GM21786 (cell line): ENCODE measurements around the gene MREG.

Experiments
- ATAC-seq: cut with Tn5 transposase; IDR thresholded peaks from one replicate; pipeline ENCODE4 v1.9.1; 2021; ENCODE audit not compliant: unreplicated experiment

The MREG gene

DNA sequence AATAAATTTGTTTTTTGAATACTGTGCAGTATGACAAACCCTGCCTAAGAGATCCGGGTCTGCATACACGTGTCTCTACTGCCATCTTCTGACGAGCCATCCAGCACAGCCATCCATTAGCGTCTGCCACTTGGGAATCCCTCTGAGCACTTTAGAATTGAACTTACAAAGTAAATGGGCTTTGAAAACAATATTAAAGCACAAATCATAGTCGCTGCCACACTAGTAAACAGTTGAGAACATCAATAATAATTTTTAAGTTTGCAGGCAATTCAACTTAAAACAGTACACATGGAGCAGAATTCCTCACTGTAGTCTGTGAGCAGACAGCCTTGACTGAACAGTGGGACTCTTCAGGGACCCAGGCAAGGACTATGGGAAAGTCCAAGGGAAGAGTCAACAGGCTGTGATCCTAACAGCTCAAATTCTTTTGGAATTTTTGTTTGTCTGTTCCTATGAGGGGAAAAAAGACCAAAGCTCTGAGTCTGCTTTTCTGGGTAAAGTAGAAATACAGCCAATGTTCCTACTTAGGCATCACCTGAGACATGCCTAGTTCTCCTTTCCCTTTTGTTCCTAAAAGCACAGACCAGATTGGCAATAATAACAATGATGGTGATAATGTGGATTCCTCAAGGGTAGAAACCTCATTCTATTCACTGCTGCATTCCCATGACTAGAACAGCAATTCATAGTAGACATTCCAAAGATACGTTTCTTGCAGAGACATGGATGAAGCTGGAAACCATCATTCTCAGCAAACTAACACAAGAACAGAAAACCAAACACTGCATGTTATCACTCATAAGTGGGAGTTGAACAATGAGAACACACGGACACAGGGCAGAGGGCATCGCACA is 92.9 kb downstream of the MREG start:
- peak; percentile 40 for ATAC-seq

DNA sequence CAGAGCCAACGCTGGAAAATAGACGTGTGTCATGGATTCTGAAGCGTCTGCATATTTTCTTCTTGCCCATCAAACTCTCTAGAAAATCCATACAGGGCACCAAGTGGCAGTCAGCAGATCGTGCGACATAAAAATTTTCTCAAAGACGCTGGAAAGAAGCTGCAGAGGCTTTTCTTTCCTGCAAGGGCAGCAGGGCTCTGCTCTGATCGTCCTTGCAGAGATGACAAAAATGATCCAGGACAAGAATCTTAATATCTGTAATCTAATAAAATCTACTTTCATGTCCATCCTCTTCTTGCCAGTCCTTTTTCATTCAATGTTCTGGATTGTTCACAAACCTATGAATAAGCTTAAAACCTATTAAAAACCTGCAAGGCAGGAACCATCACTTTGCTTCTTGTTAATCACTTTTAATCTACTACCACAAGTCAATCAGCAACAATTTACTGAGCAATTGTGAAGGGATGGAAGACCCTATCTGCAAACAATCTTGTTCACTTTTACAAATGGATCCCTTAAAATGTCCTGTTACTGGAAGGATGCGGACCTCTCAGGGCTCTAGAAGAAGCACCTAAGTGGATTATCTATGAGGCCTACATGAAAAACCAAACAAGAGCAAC is 93.6 kb downstream of the MREG start:
- no peak for ATAC-seq

DNA sequence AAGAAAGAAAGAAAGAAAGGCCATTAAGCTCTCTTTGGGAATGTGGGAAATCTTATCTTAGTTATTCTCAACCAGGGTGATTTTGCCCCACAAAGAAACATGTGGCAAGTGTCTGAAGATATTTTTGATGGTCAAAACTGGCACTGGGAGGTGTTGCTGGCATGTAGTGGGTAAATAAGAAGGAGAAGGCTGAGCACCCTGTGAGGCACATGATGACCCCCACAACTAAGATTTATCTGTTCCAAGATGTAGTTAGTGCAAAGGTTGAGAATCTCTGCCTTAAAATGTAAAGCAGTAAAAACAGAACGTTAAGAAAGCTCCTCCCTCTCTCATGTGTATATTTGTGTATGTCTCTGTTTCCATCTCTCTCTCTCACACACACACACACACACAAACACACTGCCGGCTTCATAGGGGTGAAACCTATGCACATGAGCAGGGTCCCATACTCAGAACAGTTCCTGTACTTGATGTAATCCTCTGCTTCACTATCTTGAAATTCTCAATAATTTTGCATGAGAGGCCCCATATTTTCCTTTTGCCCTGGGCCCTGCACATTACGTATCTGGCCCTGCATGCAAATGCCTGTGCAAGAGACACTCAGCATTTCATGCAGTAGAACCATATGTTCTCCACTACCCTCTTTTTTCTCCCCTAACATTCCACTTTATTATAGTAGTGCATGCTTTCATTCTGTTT is 94.3 kb downstream of the MREG start:
- no peak for ATAC-seq

DNA sequence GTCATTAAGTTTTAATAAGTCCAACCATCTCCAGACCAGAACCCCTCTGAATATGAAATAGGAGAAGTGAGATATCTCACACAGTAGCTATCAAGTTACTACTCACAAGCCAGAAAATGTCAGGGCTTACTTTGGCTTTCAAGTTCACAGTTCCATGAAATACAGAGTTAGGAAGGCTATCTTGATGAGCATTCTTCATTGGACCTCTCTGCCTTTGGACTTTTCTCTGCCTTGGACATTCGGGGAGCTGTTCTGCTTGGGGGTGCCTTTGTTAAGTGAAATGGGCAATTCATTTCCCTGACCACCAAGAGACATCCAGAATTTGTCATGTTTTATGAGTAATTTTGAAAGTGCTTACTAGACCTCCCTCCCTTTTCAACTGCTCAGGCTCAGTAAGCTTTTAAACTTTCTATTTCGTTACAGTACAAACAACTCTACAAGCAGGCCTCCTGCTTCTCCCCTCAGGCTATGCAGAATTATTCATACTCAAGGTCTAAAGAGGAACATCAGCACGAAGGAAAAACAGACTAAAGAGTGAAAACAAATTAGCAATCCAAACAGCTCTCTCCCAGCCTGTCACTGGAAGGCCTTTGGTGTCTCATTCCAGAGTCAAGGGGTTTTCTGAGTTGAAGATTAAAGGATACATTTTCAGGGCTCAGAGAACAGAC is 95.3 kb downstream of the MREG start:
- ATAC-seq = peak; percentile 82

DNA sequence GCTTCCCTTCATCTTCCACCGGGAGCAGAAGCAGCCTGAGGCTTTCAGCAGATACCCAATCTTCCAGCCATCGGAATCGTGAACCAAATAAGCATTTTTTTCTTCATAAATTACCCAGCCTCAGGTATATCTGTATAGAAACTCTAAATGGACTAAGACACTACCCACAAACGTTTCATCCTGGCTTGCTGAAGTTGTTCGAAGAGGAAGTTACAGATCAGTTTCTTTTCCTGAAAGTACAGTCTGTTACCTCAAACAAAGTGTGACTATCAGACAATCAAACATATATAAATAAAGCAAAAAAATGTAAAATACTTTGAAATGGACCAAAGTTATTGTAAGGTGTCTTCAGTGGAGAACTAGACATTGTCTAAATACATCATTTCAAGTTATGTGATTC is 97.9 kb downstream of the MREG start:
- ATAC-seq = no peak

DNA sequence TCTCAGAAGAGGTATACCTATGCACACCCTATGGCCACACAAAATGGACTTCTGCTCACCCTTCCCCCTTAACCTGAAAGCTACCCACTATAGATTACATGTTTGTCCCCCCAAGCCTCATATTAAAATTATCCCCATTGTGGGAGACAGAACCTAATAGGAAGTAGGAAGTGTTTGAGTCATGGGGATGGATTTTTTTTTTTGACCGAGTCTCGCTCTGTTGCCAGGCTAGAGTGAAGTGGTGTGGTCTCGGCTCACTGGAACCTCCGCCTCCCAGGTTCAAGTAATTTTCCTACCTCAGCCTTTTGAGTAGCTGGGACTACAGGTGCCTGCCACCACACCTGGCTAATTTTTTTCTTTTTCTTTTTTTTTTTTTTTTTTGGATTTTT is 98.6 kb downstream of the MREG start:
- no peak for ATAC-seq

DNA sequence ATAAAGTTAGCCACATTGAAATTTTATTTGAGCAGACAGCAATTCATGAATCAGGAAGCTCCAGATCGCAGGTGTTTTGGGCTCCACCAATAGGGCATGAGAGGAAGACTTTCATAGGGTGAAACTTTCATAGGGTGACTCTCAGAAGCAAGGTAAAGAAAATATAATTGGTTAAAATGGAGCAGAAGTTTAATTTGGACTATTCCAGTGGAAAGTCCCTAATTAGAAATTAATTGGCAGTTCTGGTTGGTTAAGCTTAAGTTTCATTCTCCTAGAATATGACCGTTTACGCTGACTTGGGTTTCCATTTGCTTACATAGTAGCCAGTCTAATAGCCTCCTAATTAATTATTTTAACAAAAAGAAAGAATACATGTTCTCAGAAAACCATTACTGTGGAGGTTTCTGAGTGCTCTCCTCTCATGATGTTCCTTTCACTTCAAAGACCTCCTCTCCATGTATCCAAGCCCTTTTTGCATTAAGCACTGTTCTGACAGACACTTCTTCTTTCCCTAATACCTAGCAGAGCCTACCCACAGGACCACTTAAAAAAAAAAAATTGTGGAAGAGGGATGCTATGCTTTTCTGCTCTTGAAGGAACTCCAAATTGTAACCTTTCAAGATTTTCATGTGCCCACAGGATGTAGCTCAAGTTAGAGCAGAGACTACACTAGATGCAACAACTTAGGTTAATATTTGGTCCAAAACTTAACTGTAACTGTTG is 99.1 kb downstream of the MREG start:
- ATAC-seq = no peak

DNA sequence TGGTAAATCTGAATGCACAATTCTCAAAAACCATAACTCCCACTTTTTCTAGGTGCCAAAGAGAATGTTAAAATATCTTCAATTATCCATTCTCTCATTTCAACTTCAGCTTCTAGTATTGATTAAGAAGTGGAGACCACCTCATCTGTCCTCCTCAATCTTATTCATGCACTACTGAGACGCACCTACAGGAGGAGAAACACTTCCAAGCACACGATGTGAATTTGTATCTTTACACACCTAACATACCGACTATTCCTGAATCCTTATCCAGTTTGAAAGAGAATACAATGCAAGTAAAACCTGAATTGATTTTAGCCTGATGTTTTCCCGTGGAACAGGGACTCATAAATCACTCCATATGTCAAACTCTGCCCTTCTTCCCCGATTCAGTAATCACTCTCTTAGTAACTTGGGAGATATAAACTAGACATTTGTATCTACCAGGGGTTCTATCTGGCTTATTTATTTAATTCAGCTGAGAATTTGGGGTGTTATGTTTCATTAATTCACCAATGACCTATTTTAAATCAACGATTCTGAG is 101.0 kb downstream of the MREG start:
- no peak for ATAC-seq

DNA sequence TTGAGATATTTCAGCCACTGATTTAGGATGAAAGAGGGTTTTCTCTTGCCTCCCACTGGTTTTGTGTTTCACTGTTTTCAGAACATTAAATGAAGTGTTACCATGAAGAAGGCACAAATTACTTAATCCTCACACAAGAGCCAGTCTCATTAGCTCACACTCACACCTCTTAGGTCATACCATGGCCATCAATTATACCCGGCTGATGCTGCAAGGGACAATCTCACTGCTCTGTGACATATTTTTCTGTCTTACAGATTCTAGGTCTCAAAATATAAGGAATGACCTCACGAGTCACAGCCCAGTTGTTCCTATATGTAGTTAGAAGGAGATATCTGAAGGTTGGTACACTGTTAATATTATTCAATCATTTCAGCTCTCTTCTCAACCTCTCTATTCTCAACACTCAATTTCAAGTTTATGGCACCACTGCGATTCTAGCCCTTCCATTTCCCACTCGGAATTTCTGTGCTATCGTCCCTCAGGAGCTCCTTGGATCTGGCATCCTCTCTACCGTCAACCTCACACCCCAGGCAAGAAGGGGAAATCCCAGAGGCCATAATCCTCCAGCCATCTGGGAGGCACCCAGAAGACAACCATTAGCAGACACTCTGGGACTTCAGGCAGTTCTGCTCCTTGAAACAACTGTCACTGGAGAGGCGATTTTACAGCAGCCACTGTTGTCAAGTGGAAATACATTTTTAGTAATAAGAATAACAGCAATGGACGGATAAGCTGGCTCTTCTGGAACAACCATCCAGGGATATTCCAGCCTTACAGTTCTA is 101.9 kb downstream of the MREG start:
- ATAC-seq = no peak

DNA sequence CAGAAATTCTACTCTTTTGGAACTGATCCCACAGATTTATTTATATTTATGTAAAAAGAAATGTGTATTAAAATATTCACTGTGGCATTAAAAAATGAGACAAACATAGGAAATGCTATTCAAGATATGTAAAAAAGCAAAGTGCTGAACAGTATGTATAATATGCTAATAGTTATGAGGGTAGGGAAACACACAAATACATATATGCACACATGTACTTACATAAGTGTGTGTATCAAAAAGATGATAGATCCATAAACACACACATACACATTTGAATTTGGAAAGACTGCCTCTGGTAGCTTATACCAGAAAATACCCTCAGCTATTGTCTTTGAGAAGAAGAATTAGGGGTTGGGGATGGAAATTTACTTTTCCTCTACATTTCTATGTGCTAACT is 103.2 kb downstream of the MREG start:
- no peak for ATAC-seq

DNA sequence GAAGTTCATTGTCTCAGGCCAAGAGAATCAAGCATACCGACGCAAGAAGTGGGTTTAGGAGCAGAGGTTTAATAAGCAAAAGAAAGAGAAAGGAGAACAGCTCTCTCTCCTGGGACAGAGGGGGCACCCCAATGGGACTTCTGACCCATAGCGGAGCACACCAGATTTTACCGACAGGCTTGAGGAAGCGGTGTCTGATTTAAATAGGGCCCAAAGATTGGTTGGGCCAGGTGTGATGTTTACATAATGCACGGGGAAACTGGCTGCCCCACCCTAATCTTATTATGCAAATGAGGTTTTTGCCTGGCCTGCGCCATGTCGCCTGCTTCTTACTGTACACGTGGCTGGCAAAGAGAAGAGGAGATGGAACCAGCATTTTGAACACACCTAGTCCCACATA is 106.2 kb downstream of the MREG start:
- ATAC-seq = no peak

DNA sequence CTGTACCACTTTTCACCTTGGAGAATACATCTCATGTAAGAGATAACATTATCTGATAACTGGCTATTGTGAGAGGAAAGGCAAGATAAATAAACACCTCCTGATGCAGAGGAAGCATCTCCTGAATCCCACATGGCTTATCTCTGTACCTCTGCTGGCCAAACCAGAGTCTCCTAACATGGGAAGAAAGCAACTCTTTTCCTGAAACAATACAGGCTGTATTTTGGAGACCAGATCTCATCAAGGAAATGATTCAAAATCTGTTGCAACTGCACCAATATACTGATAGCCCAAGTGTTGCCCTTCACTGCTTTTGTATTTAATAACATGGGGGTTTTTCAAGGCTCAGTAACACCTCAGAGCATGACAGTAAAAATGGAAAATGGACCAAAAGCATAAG is 106.9 kb downstream of the MREG start:
- ATAC-seq = no peak

DNA sequence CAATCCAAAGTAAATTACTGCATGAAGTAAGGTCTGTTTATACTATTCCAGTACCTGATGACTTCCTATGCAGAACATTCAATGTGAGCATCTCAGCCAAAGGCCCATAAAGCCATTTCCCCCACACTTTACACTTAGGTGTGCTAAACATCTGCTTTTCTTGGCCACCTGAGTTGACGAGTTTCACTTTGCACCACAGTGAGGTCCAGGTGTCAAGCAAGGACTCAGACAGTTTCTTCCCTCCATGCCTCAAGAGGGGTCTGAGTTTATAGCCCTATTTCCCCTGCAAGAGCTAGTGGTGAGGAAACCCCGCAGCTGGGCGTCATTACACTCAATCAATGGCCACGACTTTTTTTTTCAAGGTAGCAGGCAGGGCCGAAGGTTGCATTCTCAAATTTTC is 107.7 kb downstream of the MREG start:
- no peak for ATAC-seq

DNA sequence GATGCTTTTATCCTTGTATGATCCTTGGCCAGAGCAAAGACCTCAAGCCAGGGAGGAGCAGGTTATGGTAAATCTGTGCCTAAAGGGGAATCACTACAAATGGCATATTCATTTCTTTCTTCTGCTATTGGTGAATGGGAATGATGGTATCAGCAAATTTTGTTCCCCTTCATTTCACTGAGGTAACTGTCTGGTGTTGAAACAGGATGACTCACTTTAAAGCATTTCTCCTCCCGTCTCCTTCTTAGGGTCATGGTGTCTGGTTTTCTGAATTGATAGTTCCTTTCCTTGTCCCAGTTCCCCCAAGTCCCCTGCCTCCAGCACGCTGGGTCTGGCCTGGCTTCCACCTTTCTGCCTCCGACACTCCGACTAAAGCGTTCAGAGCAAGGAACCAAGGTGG is 109.2 kb downstream of the MREG start:
- ATAC-seq = no peak

DNA sequence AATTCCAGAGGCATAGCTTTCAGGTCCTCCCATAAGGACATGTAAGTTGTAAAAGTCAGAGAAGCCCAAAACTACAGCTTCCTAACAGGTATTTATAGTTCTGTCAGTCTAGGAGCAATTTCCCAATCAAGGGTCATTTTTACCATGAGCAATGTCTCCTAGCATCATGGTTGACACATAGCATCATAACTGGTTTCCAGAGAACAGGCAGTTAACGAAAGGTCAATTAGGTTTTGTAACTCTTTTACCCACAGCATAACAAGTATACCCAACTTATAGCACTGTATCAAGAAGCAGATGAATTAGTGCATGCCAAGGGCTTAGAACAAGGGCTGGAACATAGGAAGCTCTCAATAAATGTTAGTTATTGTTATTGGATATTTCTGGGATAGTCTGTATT is 110.1 kb downstream of the MREG start:
- no peak for ATAC-seq

DNA sequence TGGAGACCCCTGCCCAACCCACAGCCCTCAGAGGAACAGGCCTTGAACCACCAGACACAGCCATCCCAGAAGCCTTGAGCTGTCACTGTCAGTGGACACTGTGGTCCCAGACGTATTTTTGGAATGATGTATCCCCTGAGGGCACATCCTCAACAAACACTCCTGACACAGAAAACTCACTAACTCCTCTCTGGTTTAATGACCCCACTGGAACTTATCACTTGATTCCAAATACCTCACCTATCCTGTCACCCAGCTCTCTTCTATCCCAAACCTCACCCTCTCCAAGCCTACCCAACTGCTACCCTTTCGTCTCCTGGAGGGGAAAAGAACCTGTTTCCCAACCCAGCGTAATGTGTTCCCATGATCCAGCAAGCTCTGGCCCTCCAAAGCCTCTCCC is 111.6 kb downstream of the MREG start:
- ATAC-seq = no peak

DNA sequence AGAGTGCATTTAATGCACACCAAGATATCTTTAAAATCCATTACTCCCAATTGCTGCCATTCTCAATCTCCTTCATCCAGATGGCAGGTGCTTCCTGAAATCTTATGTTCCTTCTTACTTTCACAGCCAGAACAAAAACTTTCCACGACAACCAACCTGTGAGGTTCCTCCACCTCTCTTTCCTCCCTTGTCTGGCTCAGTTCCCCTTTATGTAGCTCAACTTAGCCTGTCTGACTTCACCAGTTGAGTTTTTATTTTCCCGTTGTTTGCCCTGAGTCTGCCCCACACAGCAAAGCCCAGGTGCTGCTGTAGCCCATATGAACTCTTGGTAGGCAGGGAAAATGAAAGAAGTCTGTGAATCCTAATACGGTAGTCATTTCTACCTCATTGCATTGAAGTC is 112.5 kb downstream of the MREG start:
- ATAC-seq = peak; percentile 68

DNA sequence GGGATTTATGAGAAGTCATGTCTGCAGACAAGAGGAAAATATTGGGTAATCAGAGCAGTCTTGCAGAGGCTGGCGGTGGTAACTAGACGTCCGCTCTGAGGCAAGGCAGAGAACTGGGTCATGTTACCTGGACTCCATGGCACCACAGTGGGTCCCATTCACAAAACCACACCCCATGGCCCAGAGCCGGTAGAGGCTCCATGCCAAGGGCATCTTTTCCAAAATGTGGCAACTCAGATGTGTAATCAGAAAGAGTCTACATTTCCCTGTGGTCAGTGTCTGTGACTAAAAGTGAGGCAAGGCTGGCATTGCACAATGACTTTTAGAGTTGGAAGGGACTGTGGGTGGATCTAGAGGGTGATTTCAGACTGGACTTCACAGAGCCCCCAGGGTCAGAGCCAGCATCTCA is 113.1 kb downstream of the MREG start:
- no peak for ATAC-seq

DNA sequence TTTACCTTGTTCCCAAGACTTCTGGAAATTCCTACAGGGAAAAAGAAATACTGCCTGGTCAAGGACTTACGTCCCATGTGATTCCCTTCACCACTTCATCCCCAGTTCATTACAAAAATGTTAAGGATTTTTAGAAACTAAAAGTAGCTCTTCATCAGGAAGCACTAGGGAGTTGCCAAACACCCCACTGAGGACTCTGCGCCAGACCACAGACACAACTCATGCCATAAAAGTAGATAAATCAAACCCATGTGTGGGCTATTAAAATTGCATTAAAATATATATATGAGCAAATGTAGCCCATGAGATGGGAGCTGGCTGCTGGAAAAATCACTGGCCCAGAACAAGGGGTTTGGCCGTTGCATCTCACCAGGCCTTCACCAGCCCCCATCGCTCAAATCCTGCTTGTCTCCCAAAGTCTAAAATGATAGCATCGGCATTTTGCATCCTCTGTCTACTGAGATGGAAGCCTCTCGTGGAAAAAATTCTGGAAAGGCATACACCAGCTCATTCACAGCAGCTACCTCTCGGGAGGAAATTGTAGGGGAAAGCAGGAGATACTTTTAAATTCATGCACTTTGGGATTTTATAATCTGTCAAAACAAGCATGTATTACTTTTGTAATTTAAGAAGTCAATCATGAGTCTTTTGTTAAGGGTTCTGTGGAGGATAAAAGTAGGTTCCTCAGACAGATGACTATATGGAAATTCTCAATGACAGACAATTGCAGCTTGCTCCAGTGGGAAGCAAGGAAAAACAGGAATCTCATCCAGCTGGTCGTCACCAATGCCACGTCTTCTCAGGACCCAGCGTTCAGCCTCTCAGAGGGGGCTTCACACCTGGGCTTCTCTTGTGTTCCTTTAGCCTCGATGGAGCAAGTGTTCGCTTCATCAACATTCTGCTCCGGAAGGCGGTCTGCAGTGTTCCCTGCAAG is 113.9 kb downstream of the MREG start:
- no peak for ATAC-seq
